ENCODE measurements around the gene LMCD1. TPM values are rescaled to one million over a fixed set of nuclear protein-coding genes. Genes with fewer than 3 reads are reported as not detected.

The LMCD1 gene
- total and polyA plus RNA-seq, 4 donors: 192 to 1,289 (median 381) TPM

- Histone ChIP-seq H3K4me3 (ENCODE audit: low read length in 2 of 2) (no peak overlapping the region), H3K27me3 (ENCODE audit: control insufficient read depth in 1 of 2, insufficient read depth in 2 of 2, low read length in 1 of 2) (no peaks in the 10 kb centered on the region), H3K4me1 (ENCODE audit: control insufficient read depth in 1 of 2, insufficient read depth in 2 of 2, low read length in 2 of 2) (peaks cover 0 to 18% of the 10 kb centered on the region in 2 donors), H3K27ac (ENCODE audit: low read depth in 1 of 2, low read length in 2 of 2) (peak overlapping the region; percentile 2 to 31), H3K9me3 (ENCODE audit: control insufficient read depth, low read length) (no peaks in the 10 kb centered on the region), H3K36me3 (ENCODE audit: control insufficient read depth in 1 of 2, insufficient read depth in 2 of 2, low read length in 1 of 2) (no peaks in the 10 kb centered on the region)
- ATAC-seq (ENCODE audit: low FRiP score) (no peak), DNase-seq (no peak)
- 35 to 42% methylated on average over 5 of the region's 5 CpGs for WGBS, 2 donors
- intact Hi-C loops (cut with DNase I): no loop called here
These were observed 14.7 kb upstream of the LMCD1 start for GRCh38 chr3:8486936-8487335.

- ATAC-seq (ENCODE audit: low FRiP score) (peak; percentile 39), DNase-seq (no peak)
- Histone ChIP-seq H3K4me3 (ENCODE audit: low read length in 2 of 2) (no peak overlapping the region), H3K27ac (ENCODE audit: low read depth in 1 of 2, low read length in 2 of 2) (peak overlapping the region; percentile 89 to 100), H3K27me3 (ENCODE audit: control insufficient read depth in 1 of 2, insufficient read depth in 2 of 2, low read length in 1 of 2) (no peaks in the 10 kb centered on the region), H3K9me3 (ENCODE audit: control insufficient read depth, low read length) (no peaks in the 10 kb centered on the region), H3K4me1 (ENCODE audit: control insufficient read depth in 1 of 2, insufficient read depth in 2 of 2, low read length in 2 of 2) (peaks cover 0 to 14% of the 10 kb centered on the region in 2 donors), H3K36me3 (ENCODE audit: control insufficient read depth in 1 of 2, insufficient read depth in 2 of 2, low read length in 1 of 2) (no peaks in the 10 kb centered on the region)
- 3 to 9% methylated on average over 3 of the region's 3 CpGs for WGBS, 2 donors
- intact Hi-C loops (cut with DNase I): loop anchor here in 1 of 2 donors (2.0 kb wide), 1 partner anchor 30 kb away; no protein-coding TSS in a partner anchor
These were observed 13.2 kb upstream of the LMCD1 start for GRCh38 chr3:8488411-8488810.

- DNase-seq (no peak), ATAC-seq (ENCODE audit: low FRiP score) (peak; percentile 34)
- Histone ChIP-seq H3K4me1 (ENCODE audit: control insufficient read depth in 1 of 2, insufficient read depth in 2 of 2, low read length in 2 of 2) (peaks cover 0 to 11% of the 10 kb centered on the region in 2 donors), H3K27me3 (ENCODE audit: control insufficient read depth in 1 of 2, insufficient read depth in 2 of 2, low read length in 1 of 2) (no peaks in the 10 kb centered on the region), H3K9me3 (ENCODE audit: control insufficient read depth, low read length) (no peaks in the 10 kb centered on the region), H3K27ac (ENCODE audit: low read depth in 1 of 2, low read length in 2 of 2) (peak overlapping the region; percentile 95 to 97), H3K4me3 (ENCODE audit: low read length in 2 of 2) (no peak overlapping the region), H3K36me3 (ENCODE audit: control insufficient read depth in 1 of 2, insufficient read depth in 2 of 2, low read length in 1 of 2) (no peaks in the 10 kb centered on the region)
- WGBS, 2 donors: 18% methylated on average over 5 of the region's 5 CpGs
- intact Hi-C loops (cut with DNase I): loop anchor here in 1 of 2 donors (2.0 kb wide), 1 partner anchor 30 kb away; no protein-coding TSS in a partner anchor
These were observed 12.7 kb upstream of the LMCD1 start for GRCh38 chr3:8488877-8489276.

GRCh38 chr3:8489278-8489792 is 12.3 kb upstream of the LMCD1 start:
- DNase-seq (no peak), ATAC-seq (ENCODE audit: low FRiP score) (no peak)
- Histone ChIP-seq H3K4me3 (ENCODE audit: low read length in 2 of 2) (no peak overlapping the region), H3K27ac (ENCODE audit: low read depth in 1 of 2, low read length in 2 of 2) (peak overlapping the region; percentile 95 to 97), H3K27me3 (ENCODE audit: control insufficient read depth in 1 of 2, insufficient read depth in 2 of 2, low read length in 1 of 2) (no peaks in the 10 kb centered on the region), H3K9me3 (ENCODE audit: control insufficient read depth, low read length) (no peaks in the 10 kb centered on the region), H3K36me3 (ENCODE audit: control insufficient read depth in 1 of 2, insufficient read depth in 2 of 2, low read length in 1 of 2) (no peaks in the 10 kb centered on the region), H3K4me1 (ENCODE audit: control insufficient read depth in 1 of 2, insufficient read depth in 2 of 2, low read length in 2 of 2) (peaks cover 0 to 7% of the 10 kb centered on the region in 2 donors)
- intact Hi-C loops (cut with DNase I): loop anchor here in 1 of 2 donors (2.0 kb wide), 1 partner anchor 31 kb away; no protein-coding TSS in a partner anchor
- WGBS, 2 donors: 88 to 91% methylated on average over 2 of the region's 2 CpGs

GRCh38 chr3:8490079-8490552 is 11.5 kb upstream of the LMCD1 start:
- Histone ChIP-seq H3K9me3 (ENCODE audit: control insufficient read depth, low read length) (no peaks in the 10 kb centered on the region), H3K27me3 (ENCODE audit: control insufficient read depth in 1 of 2, insufficient read depth in 2 of 2, low read length in 1 of 2) (no peaks in the 10 kb centered on the region), H3K36me3 (ENCODE audit: control insufficient read depth in 1 of 2, insufficient read depth in 2 of 2, low read length in 1 of 2) (no peaks in the 10 kb centered on the region), H3K4me3 (ENCODE audit: low read length in 2 of 2) (no peak overlapping the region), H3K4me1 (ENCODE audit: control insufficient read depth in 1 of 2, insufficient read depth in 2 of 2, low read length in 2 of 2) (peaks cover 0 to 5% of the 10 kb centered on the region in 2 donors), H3K27ac (ENCODE audit: low read depth in 1 of 2, low read length in 2 of 2) (peak overlapping the region; percentile 89 to 97)
- intact Hi-C loops (cut with DNase I): no loop called here
- ATAC-seq (ENCODE audit: low FRiP score) (no peak), DNase-seq (no peak)
- WGBS, 2 donors: 20 to 24% methylated on average over 4 of the region's 4 CpGs

GRCh38 chr3:8491271-8492144 is 10.1 kb upstream of the LMCD1 start:
- no peak overlapping the region for H3K4me3 ChIP-seq (ENCODE audit: low read length in 2 of 2)
- H3K36me3 ChIP-seq (ENCODE audit: control insufficient read depth in 1 of 2, insufficient read depth in 2 of 2, low read length in 1 of 2): no peaks in the 10 kb centered on the region
- H3K9me3 ChIP-seq (ENCODE audit: control insufficient read depth, low read length): no peaks in the 10 kb centered on the region
- intact Hi-C loops (cut with DNase I): no loop called here
- H3K27me3 ChIP-seq (ENCODE audit: control insufficient read depth in 1 of 2, insufficient read depth in 2 of 2, low read length in 1 of 2): no peaks in the 10 kb centered on the region
- WGBS, 2 donors: 84% methylated on average over 9 of the region's 9 CpGs
- no peak for ATAC-seq (ENCODE audit: low FRiP score)
- H3K27ac ChIP-seq (ENCODE audit: low read depth in 1 of 2, low read length in 2 of 2): peak overlapping the region in 1 of 2 donors; percentile 42
- no peaks in the 10 kb centered on the region for H3K4me1 ChIP-seq (ENCODE audit: control insufficient read depth in 1 of 2, insufficient read depth in 2 of 2, low read length in 2 of 2)
- DNase-seq: peak in 1 of 2 donors; percentile 65

GRCh38 chr3:8492744-8493511 is 8.7 kb upstream of the LMCD1 start:
- intact Hi-C loops (cut with DNase I): no loop called here
- ATAC-seq (ENCODE audit: low FRiP score): no peak
- Histone ChIP-seq H3K9me3 (ENCODE audit: control insufficient read depth, low read length) (no peaks in the 10 kb centered on the region), H3K4me1 (ENCODE audit: control insufficient read depth in 1 of 2, insufficient read depth in 2 of 2, low read length in 2 of 2) (no peaks in the 10 kb centered on the region), H3K36me3 (ENCODE audit: control insufficient read depth in 1 of 2, insufficient read depth in 2 of 2, low read length in 1 of 2) (no peaks in the 10 kb centered on the region), H3K27me3 (ENCODE audit: control insufficient read depth in 1 of 2, insufficient read depth in 2 of 2, low read length in 1 of 2) (no peaks in the 10 kb centered on the region), H3K4me3 (ENCODE audit: low read length in 2 of 2) (no peak overlapping the region), H3K27ac (ENCODE audit: low read depth in 1 of 2, low read length in 2 of 2) (no peak overlapping the region)
- 92 to 94% methylated on average over 7 of the region's 7 CpGs for WGBS, 2 donors
- no peak for DNase-seq

GRCh38 chr3:8493744-8494143 is 7.9 kb upstream of the LMCD1 start:
- H3K27me3 ChIP-seq (ENCODE audit: control insufficient read depth in 1 of 2, insufficient read depth in 2 of 2, low read length in 1 of 2): no peaks in the 10 kb centered on the region
- intact Hi-C loops (cut with DNase I): no loop called here
- 95 to 96% methylated on average over 4 of the region's 4 CpGs for WGBS, 2 donors

More at GRCh38 chr3:8493744-8494143, 7.9 kb upstream of the LMCD1 start:
- Histone ChIP-seq H3K27ac (ENCODE audit: low read depth in 1 of 2, low read length in 2 of 2) (no peak overlapping the region), H3K36me3 (ENCODE audit: control insufficient read depth in 1 of 2, insufficient read depth in 2 of 2, low read length in 1 of 2) (no peaks in the 10 kb centered on the region), H3K4me1 (ENCODE audit: control insufficient read depth in 1 of 2, insufficient read depth in 2 of 2, low read length in 2 of 2) (no peaks in the 10 kb centered on the region), H3K9me3 (ENCODE audit: control insufficient read depth, low read length) (no peaks in the 10 kb centered on the region), H3K4me3 (ENCODE audit: low read length in 2 of 2) (no peak overlapping the region)
- ATAC-seq (ENCODE audit: low FRiP score) (no peak), DNase-seq (no peak)
